ENCODE results near the gene FLYWCH2.

FLYWCH2 gene

GRCh38 chr16:2884041-2884451 is 1.0 kb downstream of the FLYWCH2 start:
- DNase-seq: no peak

DNA sequence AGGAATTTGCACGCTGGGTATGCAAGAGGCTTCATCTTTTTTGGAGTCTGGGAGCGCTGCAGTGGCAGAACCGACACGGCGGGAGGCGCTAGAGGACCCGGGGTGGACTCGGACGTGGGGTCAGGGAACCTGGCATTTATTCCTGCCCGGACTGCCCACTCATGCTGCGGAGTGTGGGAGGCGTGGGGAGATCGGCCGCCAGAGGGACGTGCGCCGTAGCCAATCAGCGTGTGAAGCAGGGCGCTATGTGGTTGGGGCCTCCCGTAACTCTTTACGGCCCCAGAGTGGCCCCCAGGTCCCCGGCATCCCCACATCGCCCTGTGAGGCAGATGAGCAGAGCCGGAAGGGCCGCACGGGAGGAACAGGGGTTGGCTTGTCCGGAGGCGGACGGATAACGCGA is 11.2 kb downstream of the FLYWCH2 start:
- no peak for DNase-seq

DNA sequence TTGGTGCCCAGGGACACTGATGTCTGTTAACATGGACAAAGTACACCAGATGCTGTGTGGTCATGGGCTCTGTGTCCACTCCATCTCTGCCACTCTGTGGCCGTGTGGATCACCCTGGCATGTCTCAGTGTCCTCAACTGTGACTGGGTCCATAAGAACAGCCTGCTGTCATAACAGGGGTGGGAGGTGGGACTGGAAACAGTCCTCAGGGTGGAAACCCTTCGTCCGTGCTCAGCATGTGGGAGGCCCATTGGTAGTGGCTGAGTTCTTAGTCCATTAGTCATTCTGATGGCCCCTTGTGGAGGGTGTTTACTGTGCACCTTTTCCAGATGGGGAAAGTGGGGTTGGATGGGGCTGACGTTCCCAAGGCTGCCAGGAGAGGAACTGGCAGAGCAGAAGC is 12.8 kb downstream of the FLYWCH2 start:
- no peak for DNase-seq

DNA sequence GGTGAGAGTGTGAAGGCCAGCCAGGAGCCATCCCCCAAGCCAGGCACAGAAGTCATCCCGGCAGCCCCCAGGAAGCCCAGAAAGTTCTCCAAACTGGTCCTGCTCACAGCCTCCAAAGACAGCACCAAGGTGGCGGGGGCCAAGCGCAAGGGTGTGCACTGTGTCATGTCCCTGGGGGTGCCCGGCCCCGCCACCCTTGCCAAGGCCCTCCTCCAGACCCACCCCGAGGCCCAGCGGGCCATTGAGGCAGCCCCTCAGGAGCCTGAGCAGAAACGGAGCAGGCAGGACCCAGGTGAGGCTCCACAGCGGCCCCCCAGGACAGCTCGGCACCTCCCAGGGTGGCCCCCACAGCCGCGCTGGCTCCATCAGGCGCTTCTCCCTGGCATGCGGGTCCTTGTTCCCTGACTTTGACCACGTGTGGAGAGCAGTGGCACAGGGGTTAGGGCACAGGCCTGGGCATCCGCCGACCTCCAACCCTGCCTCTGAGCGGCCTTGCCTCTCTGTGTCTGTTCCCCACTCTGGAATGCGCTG is 13.5 kb downstream of the FLYWCH2 start:
- no peak for DNase-seq

- DNase-seq: no peak
Observed at GRCh38 chr16:2897110-2897509, 14.1 kb downstream of the FLYWCH2 start.

GRCh38 chr16:2898831-2899563 is 16.0 kb downstream of the FLYWCH2 start:
- DNase-seq: no peak

- no peak for DNase-seq
Observed at GRCh38 chr16:2899564-2900072, 16.6 kb downstream of the FLYWCH2 start.

DNA sequence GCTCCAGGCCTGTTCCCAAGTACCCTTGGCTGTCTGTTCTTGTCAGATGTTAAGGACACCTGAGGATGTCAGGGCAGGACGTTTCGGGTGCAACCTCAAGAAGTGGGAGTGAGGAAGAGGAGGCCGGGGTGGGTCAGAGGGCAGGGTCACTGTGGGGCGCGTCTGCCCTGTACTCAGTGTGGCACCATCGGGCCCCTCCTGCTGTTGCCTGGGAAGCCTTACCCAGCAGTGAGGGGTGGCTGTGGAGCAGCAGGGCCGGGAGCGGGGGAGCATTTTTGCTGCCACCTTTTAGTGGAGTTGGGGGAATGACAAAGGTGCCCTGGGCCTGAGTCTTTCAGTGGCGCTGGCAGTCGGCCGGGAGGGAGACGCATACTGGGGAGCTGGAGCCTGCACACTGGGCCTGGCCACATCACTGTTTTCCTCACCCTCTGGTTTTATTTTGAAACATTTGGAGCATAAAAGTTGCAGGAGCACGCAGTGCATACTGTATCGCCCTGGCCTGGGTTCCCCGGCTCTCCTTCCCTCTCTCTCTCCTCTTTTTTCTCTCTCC is 17.6 kb downstream of the FLYWCH2 start:
- DNase-seq: no peak

- no peak for DNase-seq
Observed at GRCh38 chr16:2902337-2903130, 19.5 kb downstream of the FLYWCH2 start.

DNA sequence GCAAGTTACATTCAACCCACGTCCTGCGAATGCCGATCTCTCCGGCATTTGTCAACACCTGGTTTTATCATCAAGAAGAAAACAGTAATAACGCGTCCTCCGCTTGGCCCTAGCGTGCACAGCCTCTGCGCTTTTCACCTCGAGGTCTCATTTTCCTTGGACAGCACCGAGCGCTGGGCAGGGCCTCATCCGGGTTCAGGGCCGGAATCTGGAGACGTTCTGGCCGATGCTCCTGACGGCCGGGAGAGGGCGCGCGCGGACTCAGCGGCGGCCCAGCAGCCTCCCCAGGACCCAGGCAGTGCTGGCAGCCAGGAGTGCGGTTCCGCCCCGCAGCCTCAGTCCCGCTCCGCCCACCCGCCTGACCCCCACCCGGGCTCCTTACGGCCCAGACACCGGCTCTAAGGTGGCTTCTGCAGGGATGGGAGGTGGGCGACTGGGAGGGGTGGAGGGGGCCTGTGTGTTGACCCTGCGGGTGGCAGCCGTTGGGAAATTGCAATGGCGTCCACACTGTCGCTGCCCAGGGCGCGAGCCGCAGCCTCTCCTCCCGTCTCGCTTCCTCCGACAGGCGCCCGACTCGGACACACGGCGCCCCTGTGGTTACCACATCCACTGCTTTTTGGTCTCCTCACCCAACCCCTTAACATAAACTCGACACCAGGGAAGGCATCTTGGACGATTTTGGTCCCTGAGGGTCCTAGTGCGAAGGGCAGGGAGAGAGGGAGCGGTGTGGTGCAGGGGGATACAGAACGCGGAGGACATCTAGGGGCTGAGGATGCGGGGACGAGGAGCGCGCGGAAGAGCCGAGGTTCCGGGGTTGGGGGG is 21.3 kb downstream of the FLYWCH2 start:
- DNase-seq: peak; percentile 82

- DNase-seq: peak; percentile 34
Observed at GRCh38 chr16:2904922-2905240, 21.9 kb downstream of the FLYWCH2 start.

GRCh38 chr16:2905241-2905987 is 22.4 kb downstream of the FLYWCH2 start:
- DNase-seq: peak; percentile 86

DNA sequence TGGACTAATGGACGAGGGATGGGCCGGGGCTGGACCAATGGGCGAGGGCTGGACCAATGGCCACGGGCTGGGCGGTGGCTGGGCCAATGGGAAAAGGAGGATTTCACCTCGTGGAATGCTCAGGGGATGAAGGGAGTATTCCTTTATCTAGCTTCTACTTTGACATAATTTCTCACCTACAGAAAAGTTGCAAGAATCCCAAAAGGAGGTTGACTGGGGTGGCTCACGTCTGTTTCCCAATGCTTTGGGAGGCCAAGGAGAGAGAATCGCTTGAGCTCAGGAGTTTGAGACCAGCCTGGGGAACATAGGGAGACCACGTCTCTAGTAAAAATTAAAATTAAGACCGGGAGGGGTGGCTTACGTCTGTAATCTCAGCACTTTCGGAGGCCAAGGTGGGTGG is 23.0 kb downstream of the FLYWCH2 start:
- DNase-seq: no peak

DNA sequence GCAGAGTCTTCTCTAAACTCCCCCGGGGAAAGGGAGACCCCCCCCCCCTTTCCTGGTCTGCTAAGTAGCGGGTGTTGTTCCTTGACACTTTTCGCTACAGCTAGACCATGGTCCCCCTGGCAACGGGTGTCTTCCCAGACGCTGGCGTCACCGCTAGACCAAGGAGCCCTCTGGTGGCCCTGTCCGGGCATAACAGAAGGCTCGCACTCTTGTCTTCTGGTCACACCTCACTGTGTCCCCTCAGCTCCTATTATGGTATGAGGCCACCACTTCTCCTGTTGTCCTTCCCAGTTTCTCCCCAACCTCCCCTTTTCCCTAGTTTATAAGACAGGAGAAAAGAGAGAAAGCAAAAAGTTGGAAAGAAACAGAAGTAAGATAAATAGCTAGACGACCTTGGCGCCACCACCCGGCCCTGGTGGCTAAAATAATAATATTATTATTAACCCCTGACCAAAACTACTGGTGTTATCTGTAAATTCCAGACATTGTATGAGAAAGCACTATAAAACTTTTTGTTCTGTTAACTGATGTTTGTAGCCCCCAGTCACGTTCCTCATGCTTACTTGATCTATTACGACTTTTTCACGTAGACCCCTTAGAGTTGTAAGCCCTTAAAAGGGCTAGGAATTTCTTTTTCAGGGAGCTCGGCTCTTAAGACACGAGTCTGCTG is 24.2 kb downstream of the FLYWCH2 start:
- DNase-seq: peak; percentile 54

GRCh38 chr16:2910441-2910969 is 27.5 kb downstream of the FLYWCH2 start:
- DNase-seq: no peak

- peak; percentile 99 for DNase-seq
Observed at GRCh38 chr16:2911638-2912329, 28.8 kb downstream of the FLYWCH2 start, which contains the start of gene FLYWCH1. Gene FLYWCH1, plus strand, starts transcription at chr16:2911931. Its CDS starts 17,755 bp downstream, at chr16:2929686.

GRCh38 chr16:2912330-2913199 is 29.6 kb downstream of the FLYWCH2 start:
- DNase-seq: peak; percentile 56

DNA sequence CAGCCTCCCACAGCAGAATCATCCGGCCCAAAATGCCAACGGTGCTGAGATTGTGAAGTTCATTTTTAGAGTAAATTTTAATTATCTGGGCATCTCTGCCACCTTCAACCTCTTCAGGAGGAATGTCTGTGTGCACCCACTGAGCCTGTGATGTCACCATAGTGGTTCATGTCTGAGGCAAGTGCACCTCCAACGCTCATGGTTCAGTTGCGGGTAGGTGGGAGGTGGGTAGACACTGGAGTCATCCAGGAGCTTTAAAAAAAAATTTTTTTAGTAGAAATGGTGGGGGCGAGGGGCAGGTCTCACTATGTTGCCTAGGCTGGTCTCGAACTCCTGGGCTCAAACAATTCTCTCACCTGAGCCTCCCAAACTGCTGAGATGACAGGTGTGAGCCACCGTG is 30.6 kb downstream of the FLYWCH2 start:
- DNase-seq: no peak

DNA sequence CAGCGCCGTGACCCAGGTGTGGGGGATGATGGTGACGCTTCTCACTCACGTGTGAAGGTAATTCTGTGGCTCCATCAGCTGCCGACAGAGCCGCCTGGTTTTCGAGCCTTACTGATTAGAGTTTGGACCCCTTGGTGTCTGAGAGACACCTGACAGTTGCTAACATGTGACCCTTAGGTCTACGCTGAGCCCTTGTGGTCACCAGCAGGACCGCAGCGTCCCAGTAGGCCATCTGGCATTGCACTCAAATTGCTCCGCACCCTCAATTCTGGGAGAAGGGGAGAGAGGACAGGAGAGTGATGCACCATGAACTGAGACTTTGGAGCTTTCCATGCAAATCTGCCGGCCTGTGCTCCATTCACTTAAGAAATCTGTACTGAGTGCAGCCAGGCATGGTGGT is 31.2 kb downstream of the FLYWCH2 start:
- no peak for DNase-seq
